ENCODE measurements around the gene GPHB5. TPM values are rescaled to one million over a fixed set of nuclear protein-coding genes. Genes with fewer than 3 reads are reported as not detected.

Gene GPHB5
- total and polyA plus RNA-seq, 7 donors: not detected

- ATAC-seq: no peak
- H3K27ac ChIP-seq: no peak overlapping the region
- intact Hi-C loops (cut with DNase I): no loop called here
- no peaks in the 10 kb centered on the region for H3K27me3 ChIP-seq (ENCODE audit: insufficient read depth in 3 of 3, low read length in 2 of 3)
- H3K4me1 ChIP-seq: no peaks in the 10 kb centered on the region
- DNase-seq: no peak
- H3K36me3 ChIP-seq (ENCODE audit: insufficient read depth in 1 of 2, low read depth in 1 of 2): no peaks in the 10 kb centered on the region
- H3K9me3 ChIP-seq: peaks cover 9% of the 10 kb centered on the region
- TF ChIP-seq CTCF (IDR thresholded peaks at IDR 0.05): no peak
- H3K4me3 ChIP-seq: no peak overlapping the region
- WGBS, 3 donors: 26 to 68% (median 48%) methylated on average over 1 of the region's 1 CpG
Observed at GRCh38 chr14:63266106-63266505, 52.6 kb downstream of the GPHB5 start.

Other genes with a start within 250 kb of the GPHB5 start
- gene RHOJ, start 114.5 kb downstream of the GPHB5 start, total RNA-seq: 1 to 10 TPM; 3.2 to 7.5 (median 4.9) TPM
- gene RHOJ, start 114.5 kb downstream of the GPHB5 start, polyA plus RNA-seq: 1 to 10 TPM; 2.2 to 3.7 (median 3.0) TPM
- gene PPP2R5E, start 224.4 kb upstream of the GPHB5 start, total RNA-seq: 10 to 100 TPM; 29.3 to 35.0 (median 31.9) TPM
- gene PPP2R5E, start 224.4 kb upstream of the GPHB5 start, polyA plus RNA-seq: 10 to 100 TPM; 10.8 to 28.3 (median 13.4) TPM

Measured in psoas muscle (tissue), 8 donors.